ENCODE results near the gene TMIGD2. TPM values are rescaled to one million over a fixed set of nuclear protein-coding genes. Genes with fewer than 3 reads are reported as not detected.

TMIGD2 gene
- total RNA-seq, result 0.70 TPM

GRCh38 chr19:4302243-4302640 is at the start of gene TMIGD2:
TSS of gene TMIGD2 (minus strand) at chr19:4302389. CDS start at chr19:4302385, 4 bp downstream.

GRCh38 chr19:4343370-4344307 is 41.5 kb upstream of the TMIGD2 start, which contains the start of gene MPND:
TSS of gene MPND (plus strand) at chr19:4343562. CDS start at chr19:4343594, 32 bp downstream.

GRCh38 chr19:4338441-4339355 is 36.5 kb upstream of the TMIGD2 start, which contains the start of gene STAP2:
TSS of gene STAP2 (minus strand) at chr19:4338827. CDS start at chr19:4338753, 74 bp downstream.

DNA sequence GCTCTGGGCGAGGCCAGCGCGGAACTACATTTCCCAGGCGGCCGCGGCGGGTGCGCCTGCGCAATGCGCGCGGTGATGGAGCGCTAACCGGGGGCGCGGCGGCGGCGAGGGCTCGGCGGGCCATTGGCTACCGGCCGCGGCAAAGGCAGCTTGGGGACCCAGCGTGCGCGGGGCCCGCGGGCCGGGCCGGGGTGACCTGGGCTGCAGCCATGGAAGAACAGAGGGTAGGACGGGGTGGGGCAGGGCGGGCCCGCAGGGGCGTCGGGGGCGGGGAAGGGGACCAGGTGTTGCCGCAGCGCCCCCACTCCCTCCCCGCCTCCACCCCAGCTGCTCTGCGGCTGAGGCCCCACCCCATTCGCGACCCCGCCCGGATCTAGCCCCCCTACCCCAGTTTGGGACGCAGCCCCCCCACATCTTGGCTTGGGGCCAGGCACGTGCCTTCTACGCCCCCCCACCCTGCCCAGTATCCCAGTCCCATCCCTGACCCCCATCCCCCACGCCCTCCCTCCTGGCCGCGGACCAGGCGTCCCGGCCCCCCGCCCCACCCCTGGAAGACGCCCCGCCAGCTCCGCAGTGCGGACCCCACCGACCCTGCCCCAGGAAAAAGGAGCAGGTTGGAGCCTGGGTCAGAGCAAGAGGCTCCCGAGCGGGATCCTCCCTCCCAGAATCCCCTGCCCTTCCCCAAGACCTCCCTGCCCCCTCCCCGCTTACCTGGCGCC is 2.5 kb upstream of the TMIGD2 start, which contains the start of gene FSD1:
Gene FSD1, plus strand, starts transcription at position 61 of the 719 bp plus-strand sequence. Its CDS starts 149 bp downstream, at position 210.

DNA sequence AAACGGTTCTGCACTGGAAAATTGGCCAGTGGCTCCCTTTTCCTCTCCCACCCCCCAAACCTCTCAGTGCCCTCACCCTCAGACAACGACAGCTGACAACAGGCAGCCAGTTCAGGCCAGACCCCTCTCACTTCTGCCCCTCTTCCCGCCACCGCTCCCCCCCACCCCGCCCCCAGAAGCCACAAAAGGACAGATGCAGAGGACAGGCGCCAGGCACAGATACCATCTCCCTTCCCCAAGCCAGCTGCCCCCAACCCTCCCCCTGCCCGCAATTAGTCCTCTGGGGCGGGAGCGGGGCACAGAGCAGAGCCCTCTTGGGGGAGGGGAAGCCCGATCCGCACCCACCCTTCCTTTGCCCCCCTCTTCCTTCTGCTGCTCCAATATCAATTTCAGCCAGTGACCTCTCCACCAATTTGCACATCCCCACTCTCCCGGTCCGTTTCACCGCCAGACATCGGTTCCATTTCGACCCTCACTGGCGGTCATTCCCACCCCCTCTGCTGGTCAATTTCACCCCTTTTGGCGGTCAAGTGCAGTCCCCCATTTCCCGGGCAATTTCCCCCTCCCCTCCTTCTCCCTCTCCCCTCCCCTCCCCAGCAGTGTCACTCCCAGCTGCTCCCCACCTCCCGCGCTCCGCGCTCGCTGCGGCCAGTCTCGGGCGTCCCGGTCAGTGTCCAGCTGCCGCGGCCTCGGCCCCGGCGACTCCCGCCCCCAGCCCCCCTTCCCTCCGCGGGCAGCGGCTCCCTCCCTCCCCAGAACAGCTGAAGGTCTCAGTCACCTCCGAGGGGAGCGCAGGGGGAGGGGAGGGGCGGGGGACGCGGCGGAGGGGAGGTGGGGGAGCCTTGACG is 23.5 kb downstream of the TMIGD2 start, which contains the start of gene SHD:
Gene SHD, plus strand, starts transcription at position 848 of the 848 bp plus-strand sequence. CDS start 798 bp downstream, outside the sequence.

GRCh38 chr19:4246767-4247593 is 55.2 kb downstream of the TMIGD2 start, which contains the start of gene YJU2:
TSS of gene YJU2 (plus strand) at chr19:4247080. CDS start at chr19:4247147, 67 bp downstream.

Other genes with a start within 250 kb of the TMIGD2 start
- gene ZBTB7A, start 235.5 kb downstream of the TMIGD2 start, total RNA-seq, result 23.2 TPM
- 99.1 TPM for gene MAP2K2, start 178.3 kb downstream of the TMIGD2 start, total RNA-seq
- gene CREB3L3, start 148.8 kb downstream of the TMIGD2 start, total RNA-seq, result 0.18 TPM
- gene SIRT6, start 119.8 kb downstream of the TMIGD2 start, total RNA-seq, result 14.0 TPM
- 1.9 TPM for gene ANKRD24, start 119.7 kb downstream of the TMIGD2 start, total RNA-seq
- gene EBI3, start 72.9 kb downstream of the TMIGD2 start, total RNA-seq, result 0.82 TPM
- 24.1 TPM for gene YJU2, start 55.3 kb downstream of the TMIGD2 start, total RNA-seq
- 5.6 TPM for gene SHD, start 23.1 kb downstream of the TMIGD2 start, total RNA-seq
- gene FSD1, start 2.2 kb upstream of the TMIGD2 start, total RNA-seq, result 2.9 TPM
- 22.6 TPM for gene STAP2, start 36.4 kb upstream of the TMIGD2 start, total RNA-seq
- gene MPND, start 41.2 kb upstream of the TMIGD2 start, total RNA-seq, result 14.0 TPM
- 34.4 TPM for gene SH3GL1, start 98.2 kb upstream of the TMIGD2 start, total RNA-seq
- 15.5 TPM for gene CHAF1A, start 100.3 kb upstream of the TMIGD2 start, total RNA-seq
- gene UBXN6, start 155.4 kb upstream of the TMIGD2 start, total RNA-seq, result 146 TPM
- gene HDGFL2, start 169.9 kb upstream of the TMIGD2 start, total RNA-seq, result 50.0 TPM
- gene PLIN4, start 216.1 kb upstream of the TMIGD2 start, total RNA-seq, result 10.6 TPM
- 5.8 TPM for gene PLIN5, start 232.8 kb upstream of the TMIGD2 start, total RNA-seq
- gene LRG1, start 237.6 kb upstream of the TMIGD2 start, total RNA-seq, result 2.3 TPM